NCI-H2227 (cell line): ENCODE results near the gene TM9SF2.
A peak's percentile ranks its signal among the peaks of the same experiment; 100 is the strongest.

ENCODE experiments used
- DNase-seq: peaks from one replicate; lab custom pipeline; 2025; ENCODE audit not compliant: unreplicated experiment; lab: John Stamatoyannopoulos, UW

Gene TM9SF2

DNA sequence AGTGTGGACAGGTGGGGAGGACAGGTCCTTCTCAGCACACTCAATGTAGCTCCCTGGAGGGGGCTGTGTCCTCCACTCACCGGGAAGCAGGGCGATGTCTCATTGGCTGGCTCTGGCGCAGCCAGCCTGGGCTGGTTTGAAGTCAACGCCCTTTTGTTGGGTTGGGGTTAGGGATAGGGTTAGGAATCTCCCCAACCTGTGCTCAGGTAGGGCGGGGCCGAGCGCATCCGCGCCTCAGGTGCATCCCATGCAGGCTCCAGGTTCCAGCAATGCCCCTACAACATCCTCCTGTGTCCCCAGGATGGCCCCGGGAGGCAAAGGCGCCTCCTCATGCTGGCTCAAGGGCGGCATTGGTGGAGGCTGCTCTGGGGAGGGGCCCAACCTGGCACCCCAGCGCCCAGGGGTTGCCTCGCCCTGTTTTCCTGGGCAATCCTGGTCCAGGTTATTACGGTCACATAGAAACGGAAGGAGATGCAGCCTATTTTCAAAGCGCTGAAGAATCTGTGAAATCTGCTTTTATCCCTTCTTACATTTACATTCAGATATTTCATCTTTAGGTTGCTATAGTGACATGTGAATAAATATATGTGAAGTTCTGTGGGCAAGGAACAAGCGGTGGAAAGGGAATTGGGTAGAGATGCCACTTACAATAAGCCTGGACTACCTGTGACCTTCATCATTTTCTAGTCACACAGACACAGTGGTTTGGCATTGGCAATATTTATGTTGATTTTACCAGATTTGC is 74.3 kb downstream of the TM9SF2 start:
- no peak for DNase-seq

DNA sequence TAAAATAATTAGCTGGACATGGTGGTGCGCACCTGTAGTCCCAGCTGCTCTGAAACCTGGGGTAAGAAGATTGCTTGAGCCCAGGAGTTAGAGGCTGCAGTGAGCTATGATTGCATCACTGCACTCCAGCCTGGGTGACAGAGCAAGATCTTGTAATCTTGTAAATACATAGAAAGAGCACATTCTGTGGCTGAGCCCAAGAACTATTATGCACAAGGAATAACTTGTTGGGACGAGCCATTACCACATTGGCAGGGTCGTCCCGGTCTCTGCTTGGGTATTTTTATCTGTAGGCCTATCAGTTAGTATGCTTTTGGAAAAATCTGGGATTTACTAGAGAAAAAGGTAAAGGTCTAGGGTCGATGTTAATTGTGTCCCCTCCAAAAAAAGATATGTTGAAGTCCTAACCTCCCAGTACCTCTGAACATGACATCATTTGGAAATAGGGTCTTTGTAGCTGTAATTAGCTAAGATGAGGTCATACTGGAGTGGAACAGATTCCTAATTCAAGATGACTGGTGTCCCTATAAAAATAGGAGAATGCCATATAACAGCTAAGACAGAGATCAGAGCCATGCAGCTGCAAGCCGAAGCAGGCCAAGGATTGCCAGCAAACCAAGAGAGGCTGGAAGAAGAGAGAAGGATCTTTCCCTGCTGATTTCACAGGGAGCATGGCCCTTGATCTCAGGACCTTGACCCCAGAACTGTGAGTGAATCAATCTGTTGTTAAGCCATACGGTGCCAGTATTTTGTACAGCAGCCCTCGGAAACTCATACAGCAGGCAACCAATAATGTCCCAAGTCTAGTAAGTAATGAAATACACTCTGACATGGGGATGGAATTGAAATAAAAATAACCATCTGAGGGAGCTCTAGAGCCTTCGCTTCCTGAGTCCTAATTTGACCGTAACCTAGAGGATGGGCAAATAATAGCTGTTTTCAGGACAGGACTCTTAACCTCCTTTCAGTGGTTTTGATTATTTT is 77.0 kb downstream of the TM9SF2 start:
- no peak for DNase-seq

DNA sequence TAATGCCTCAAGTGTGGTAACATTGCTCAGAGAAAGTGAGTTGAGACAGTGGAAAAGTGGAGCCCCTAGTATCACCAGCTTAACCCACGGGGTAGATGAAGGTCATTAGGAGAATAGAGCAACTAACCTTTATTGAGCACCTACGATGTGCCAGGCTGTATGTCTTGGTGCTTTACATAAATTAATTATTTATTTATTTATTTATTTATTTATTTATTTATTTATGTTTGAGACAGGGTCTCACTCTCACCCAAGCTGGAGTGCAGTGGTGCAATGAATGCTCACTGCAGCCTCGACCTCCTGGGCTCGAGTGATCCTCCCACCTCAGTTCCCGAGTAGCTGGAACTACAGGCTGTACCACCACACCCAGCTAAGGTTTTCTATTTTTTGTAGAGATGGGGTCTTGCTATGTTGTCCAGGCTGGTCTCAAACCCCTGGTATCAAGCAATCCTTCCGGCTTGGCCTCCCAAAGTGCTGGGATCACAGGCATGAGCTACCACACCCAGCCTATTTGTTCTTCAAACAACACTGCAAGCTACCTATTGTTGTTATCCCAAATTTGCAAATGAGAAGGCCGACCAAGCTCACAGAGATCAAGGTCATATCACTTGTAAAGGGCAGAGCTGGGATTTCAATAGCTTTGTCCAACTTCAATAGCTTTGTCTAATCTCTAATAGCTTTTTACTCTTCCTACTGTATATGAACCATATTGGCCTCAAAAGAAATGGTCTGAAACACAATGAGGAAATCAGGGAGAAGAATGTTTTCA is 79.4 kb downstream of the TM9SF2 start:
- DNase-seq, result no peak

DNA sequence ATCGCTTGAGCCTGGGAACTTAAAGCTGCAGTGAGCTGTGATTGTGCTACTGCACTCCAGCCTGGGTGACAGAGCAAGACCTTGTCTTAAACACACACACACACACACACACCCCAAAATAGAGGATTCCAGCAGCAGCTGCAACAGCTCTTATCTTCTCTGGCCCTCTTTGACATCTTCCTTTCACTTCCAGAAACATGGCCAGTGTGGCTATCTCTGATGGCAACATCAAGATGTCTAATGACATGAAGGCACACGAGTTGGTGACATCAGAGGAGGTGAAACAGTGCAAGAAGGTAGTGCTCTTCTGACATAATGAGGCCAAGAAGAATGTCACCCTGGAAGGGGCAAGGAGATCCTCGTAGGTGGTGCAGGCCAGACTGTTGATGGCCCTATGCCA is 81.2 kb downstream of the TM9SF2 start:
- DNase-seq, result no peak

DNA sequence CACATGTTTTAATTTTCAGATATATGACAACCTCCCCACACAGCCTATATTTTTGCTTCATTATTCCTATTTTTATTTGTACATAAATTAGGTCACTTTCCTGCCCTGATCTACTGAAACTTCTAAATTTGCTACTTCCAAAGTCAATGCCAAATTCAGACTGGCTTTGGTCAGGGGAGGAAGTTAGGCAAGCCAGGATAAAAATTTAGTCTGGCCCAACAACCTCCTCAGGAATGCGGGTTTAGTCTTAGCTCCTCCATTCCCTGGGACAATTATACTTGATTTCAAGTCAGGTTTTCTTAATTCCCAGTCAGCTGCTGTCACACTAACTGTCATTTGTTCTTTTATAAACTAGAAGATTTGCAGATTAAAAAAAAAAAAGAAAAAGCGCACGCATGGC is 84.3 kb downstream of the TM9SF2 start:
- no peak for DNase-seq

DNA sequence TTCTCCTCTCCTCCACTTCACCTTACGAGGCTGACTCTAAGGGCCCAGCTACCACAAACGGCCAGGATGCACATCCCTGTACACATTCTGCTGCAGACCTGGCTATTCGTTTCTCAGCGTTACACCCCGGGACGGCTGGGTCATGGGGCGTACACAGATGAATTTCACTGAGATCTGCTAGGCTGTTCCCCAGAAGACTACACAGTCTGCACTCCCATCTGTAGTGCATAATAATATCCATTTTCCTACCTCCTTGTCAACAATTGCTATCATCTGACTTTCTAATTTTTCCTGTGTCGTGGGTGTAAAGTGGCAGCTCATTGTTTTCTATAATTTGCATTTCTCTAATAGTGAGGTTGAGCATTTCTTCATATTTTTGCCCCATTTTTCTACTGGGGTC is 85.7 kb downstream of the TM9SF2 start:
- no peak for DNase-seq

DNA sequence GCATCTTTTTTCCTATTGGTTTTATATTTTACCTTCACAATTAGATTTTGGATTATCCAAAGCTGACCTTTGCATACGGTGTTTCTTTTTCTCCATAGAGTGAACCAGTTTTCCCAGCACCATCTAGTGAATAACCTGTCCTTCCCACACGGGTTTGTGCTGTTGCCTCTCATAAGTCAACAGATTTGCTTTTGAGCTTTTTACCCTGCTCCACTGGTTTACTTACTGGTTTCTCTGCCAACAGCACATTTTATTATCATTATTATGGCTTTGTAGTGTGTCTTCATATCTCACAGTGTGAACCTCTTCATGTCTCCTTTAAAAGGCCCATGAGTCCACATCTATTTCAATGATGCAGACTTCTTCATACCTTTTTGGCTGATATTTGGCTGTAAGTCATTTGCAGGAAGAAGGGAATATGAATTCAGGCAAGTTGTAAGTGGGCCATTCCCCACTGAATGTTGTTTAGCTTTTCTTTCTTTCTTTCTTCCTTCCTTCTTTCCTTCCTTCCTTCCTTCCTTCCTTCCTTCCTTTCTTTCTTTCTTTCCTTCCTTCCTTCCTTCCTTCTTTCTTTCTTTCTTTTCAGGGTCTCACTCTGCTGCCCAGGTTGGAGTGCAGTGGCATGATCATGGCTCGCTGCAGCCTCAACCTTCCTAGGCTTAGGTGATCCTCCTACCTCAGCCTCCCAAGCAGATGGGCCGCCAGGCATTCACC is 86.8 kb downstream of the TM9SF2 start:
- DNase-seq, result no peak

DNA sequence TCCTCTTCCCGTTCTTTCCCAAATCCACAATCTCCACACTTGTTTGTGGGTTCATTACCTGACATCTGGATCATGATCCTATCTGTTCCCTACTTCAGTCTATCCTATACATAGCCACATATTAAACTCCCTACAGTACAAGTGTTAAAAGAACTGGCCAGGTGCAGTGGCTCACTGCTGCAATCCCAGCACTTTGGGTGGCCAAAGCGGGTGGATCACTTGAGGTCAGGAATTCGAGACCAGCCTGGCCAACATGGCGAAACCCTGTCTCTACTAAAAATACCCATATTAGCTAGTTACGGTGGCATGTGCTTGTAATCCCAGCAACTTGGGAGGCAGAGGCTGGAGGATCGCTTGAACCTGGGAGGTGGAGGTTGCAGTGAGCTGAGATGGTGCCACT is 88.3 kb downstream of the TM9SF2 start:
- DNase-seq, result no peak

DNA sequence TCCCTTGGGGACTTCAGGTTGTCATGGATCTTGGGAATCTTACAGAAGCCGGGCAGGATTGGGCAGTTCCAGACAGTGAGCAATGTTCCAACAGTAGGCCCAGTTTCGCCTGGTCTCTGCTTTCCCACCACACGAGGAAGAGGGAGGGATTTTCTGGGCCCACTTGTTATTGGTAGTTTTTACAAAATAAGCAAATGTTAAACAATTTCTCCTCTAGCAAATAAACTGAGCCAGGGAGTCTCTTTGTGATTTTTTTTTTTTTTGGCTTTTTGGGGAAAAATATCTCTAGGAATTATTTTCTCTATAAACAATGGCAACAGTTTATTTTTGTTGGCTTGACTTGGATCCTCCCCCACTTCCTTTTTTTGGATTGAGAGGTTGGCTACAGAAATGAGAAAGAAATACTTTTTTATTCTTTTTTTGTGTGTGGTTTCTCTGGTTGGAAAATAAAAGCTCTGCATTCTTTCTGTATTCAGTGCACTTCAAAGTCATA is 89.3 kb downstream of the TM9SF2 start:
- no peak for DNase-seq

DNA sequence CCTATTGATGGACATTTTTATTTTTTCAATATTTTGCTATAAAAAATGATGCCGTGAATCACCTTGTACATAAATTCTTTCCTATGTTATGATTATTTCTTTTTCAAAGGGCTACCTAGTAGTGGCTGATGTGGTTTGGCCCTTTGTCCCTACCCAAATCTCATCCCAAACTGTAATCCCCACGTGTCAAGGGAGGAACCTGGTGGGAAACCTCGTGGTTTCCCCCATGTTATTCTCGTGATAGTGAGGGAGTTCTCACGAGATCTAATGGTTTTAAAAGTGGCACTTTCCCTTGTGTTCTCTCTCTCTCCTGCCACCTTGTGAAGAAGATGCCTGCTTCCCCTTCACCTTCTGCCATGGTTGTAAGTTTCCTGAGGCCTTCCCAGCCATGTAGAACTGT is 94.9 kb downstream of the TM9SF2 start:
- DNase-seq, result no peak

DNA sequence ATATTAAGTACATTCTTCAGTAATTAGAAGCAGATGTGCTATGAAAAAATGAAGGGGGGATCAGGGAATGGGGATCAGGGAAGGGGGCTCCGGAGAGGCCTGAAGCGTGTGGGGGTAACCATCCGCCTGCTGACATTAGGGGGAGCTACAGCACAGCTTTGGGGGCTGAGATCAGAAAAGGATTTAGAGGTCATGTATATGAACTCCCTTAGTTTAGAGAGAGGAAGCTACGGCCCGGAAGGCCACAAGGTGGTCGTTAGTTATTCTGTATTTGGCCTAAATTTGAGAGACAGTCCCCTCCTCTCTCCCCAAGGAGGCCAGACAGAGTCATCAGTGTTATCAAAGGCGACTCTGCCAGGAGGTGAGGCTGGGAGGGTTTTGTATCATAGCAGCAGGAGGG is 99.0 kb downstream of the TM9SF2 start:
- no peak for DNase-seq

DNA sequence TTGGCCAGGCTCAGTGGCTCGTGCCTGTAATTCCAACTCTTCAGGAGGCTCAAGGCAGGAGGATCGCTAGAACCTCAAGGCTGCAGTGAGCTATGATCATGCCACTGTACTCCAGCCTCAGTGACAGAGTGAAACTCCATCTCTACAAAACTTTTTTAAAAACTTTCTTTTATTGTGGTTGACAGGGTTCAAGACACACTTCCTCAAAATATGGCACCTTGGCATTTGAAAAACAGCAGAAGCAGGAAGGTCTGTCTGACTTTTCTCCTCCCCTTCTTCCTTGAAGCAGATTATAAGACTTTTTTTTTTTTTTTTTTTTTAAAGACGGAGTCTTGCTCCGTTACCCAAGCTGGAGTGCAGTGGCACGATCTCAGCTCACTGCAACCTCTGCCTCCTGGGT is 100.3 kb downstream of the TM9SF2 start:
- no peak for DNase-seq

DNA sequence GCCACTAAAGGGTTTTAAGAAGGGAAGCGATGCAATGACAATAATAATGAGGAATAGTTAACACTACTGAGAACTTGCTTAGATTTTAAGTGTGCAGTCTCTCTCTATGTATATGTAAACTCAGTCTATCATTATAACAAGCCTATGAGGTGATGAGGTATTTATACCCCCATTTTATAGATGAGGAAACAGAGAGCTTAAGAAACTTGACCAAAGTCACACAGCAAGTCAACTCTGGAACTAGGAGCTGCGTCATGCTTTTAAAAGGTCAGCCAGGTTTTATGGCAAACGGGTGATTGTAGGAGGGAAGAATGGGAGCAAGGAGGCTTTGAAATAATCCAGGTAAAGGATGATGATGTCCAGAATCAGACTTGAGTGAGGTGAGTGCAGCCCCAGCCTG is 103.4 kb downstream of the TM9SF2 start:
- no peak for DNase-seq

DNA sequence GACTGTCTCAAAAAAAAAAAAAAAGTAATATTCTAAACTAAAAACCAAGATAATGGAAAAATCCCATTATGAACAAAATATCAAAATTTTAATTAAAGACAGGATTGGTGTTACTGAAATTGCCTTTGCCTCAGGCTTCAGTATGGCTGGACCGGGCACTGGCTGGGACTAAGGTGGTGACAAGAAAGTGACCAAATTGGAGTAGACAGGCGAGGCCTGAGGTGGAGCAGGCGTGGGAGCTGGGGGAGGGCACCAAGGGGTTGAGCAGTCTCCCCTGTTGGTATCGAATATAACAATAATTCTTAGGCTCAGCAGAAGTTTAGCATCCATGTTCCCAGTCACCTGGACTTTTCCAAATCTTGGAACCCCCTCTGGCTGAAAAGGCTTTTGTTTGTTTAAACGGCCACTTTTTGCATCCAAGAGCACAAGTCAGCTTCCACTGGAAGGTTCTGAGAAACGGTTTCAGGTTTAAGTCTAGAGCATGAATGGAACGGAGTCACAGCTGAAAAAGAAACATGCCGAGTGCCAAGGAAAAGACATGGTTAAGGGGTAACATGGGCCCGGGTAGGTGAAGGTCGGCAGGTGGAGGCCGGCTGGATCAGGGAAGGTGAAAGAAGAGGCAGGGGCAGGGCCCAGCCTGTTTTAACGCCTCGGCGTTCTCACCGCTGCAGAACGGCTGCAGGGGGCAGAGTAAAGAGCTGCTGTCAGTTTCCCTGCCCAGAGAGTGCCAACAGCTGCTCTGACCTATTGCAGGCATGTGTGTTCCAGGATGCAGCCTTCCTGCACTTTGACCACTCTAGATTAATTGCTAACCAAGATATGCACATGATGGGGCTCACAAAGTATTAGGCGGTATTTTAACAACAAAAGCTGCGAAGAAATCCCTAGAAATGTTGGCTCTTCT is 104.4 kb downstream of the TM9SF2 start:
- DNase-seq, result peak; percentile 27

DNA sequence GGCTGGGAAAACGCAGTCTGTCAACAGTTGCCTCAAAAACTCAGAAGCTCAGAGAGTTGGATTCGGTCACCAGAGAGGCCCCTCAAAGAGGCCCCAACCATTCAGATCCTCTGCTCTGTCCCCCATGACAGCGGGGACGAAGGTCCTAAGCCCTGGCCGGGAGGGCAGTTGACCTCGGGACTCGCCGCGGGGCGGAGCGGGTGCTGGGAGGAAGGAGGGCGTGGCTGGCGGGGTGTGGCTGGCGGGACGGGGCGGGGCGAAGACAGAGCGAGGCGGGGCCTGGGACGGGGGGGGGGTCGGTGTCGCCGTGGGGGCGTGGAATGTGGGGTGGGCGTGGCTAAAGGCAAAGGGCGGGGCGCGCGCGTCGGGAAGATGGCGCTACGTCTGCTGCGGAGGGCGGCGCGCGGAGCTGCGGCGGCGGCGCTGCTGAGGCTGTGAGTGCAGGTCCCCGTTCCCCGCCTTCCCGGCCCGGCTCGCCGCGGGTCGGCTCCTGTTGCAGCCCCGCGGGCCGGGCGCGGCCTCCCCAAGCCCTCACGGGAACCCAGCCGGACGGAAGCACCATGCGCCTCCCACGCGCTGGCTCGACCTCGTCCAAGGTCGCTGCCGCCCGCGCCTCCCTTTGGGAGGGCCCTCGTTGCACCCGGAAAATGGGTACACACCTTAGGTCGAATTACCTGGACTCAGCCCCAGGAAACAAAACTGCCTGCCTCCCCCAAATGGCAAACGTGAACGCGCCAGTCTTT is 105.2 kb downstream of the TM9SF2 start, which contains the start of gene CLYBL:
CLYBL (plus strand) TSS at position 367 of the 743 bp plus-strand sequence.
- peak; percentile 82 for DNase-seq

DNA sequence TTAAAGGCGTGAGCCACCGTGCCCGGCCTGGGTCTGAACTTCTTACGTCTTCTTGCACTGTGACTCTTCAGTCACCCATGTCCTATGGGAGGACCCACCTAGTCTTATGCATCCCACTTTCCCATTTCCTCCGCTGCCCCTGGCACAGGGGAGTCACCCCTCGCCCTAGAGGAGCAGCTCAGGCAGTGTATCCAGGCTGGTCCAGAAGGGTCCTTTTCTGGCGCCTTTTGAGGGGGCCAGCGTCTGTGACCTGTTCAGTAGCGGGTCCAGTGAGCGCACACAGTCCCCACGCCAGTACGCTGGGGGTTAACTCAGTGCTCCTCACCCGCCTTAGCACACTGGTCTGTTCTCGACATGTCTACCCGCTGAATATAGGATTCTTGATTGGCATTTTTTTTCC is 107.1 kb downstream of the TM9SF2 start:
- DNase-seq, result no peak

DNA sequence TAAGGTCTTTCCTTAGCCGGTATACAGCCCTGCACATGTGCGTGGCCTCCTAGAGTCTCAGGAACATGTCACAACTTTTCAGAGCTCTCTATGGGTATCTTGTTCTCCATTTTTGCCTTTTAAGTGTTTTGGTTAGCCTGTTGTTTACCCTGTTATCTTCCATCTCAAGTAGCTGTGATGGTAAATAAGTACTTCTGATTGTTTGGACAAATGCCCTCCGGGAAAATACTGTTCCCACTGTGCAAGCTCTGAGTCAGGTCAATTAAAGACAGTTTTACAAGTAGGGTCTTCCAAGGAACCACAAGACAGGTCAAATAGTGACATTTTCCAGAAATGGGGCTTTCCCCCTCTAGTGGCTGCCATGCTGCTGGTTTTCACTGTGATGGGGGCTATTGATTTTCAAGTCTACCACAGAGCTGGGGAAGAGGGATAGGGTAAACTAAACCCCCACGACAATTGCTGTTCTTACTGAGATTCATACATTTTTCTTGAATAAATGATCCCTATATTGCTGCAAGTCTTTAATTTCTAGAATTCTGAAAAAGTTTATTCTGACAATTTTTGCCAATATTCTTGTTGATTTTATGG is 109.5 kb downstream of the TM9SF2 start:
- peak; percentile 37 for DNase-seq
